Peyer's patch (tissue), 4 donors: Measurements from ENCODE around the gene C1RL.

ENCODE experiments used
- POLR2A ChIP-seq, 2 donors: fragments of 450-650 bp; IDR thresholded peaks; one replicate each; pipeline ENCODE4 v1.5.1; 2017; ENCODE audit warnings: antibody characterized with exemption in 2 of 2, mild to moderate bottlenecking in 2 of 2, moderate library complexity in 2 of 2
- TF ChIP-seq, protein P1 (sequence below), 6 experiments: fragments of 450-650 bp in 4 of 6; fragments of 200-600 bp in 2 of 6; sonication (generic) in 1 of 6; IDR thresholded peaks; one replicate each; pipeline ENCODE4 v1.5.1; 2017 to 2019; ENCODE audit warnings: antibody characterized with exemption in 6 of 6, mild to moderate bottlenecking in 3 of 6, moderate library complexity in 1 of 6

DNA sequence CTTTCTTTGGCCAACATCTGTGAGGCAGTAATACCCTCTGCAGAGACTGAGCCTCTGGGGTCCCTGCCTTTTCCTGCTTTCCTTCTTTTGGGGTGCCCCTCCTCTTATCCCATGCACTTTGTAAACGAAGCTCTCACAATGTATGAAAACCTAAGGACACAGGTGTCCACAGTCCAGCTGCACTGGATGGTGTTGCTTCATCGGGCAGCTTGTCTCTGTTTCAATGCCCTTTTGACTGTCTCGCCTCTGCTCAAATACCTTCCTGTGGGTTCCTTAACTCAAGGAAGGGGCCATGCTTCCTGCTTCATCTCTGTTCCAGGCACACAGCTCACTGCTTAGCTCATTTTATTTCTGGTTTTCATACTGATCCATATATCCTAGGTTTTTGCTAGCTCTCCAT, 6.4 kb downstream of the C1RL start:
- TF ChIP-seq, protein P1, sequence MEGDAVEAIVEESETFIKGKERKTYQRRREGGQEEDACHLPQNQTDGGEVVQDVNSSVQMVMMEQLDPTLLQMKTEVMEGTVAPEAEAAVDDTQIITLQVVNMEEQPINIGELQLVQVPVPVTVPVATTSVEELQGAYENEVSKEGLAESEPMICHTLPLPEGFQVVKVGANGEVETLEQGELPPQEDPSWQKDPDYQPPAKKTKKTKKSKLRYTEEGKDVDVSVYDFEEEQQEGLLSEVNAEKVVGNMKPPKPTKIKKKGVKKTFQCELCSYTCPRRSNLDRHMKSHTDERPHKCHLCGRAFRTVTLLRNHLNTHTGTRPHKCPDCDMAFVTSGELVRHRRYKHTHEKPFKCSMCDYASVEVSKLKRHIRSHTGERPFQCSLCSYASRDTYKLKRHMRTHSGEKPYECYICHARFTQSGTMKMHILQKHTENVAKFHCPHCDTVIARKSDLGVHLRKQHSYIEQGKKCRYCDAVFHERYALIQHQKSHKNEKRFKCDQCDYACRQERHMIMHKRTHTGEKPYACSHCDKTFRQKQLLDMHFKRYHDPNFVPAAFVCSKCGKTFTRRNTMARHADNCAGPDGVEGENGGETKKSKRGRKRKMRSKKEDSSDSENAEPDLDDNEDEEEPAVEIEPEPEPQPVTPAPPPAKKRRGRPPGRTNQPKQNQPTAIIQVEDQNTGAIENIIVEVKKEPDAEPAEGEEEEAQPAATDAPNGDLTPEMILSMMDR (IDR thresholded peaks at IDR 0.05) = no peak
- TF ChIP-seq POLR2A (IDR thresholded peaks at IDR 0.05) = no peak
